Neural progenitor cell (in vitro differentiated cells): ENCODE data around the gene PROM2. TPM values are rescaled to one million over a fixed set of nuclear protein-coding genes. Genes with fewer than 3 reads are reported as not detected.

Experiments
- DNase-seq: peaks from one replicate; pipeline ENCODE4 v3.0.0-alpha.2; 2016; ENCODE audit warnings: low spot score
- H2AFZ ChIP-seq: fragments of 200-600 bp; sonication (generic); replicated peaks from 2 replicates; pipeline ENCODE4 v1.6.1; 2016; ENCODE audit warnings: antibody characterized with exemption
- H3F3A ChIP-seq: fragments of 200-600 bp; sonication (generic); 2 replicates; pipeline ENCODE4 v1.6.1; 2016; ENCODE audit warnings: antibody characterized with exemption, low read depth
- H3K27ac ChIP-seq: fragments of 200-600 bp; sonication (generic); 2 replicates; pipeline ENCODE4 v1.5.1; 2016; ENCODE audit warnings: mild to moderate bottlenecking
- H3K27me3 ChIP-seq: fragments of 200-600 bp; sonication (generic); 2 replicates; pipeline ENCODE4 v1.6.1; 2016; ENCODE audit warnings: mild to moderate bottlenecking, moderate library complexity
- H3K36me3 ChIP-seq: fragments of 200-600 bp; sonication (generic); 2 replicates; pipeline ENCODE4 v1.5.1; 2016
- H3K4me1 ChIP-seq: fragments of 200-600 bp; sonication (generic); 2 replicates; pipeline ENCODE4 v1.6.1; 2016; ENCODE audit warnings: mixed run types
- H3K4me2 ChIP-seq: fragments of 200-600 bp; sonication (generic); 2 replicates; pipeline ENCODE4 v1.6.1; 2016
- H3K4me3 ChIP-seq: fragments of 200-600 bp; sonication (generic); 2 replicates; pipeline ENCODE4 v1.5.1; 2016
- H3K79me2 ChIP-seq: fragments of 200-600 bp; sonication (generic); 2 replicates; pipeline ENCODE4 v1.6.1; 2016; ENCODE audit warnings: low read depth
- H3K9ac ChIP-seq: fragments of 200-600 bp; sonication (generic); 2 replicates; pipeline ENCODE4 v1.6.1; 2016
- H3K9me3 ChIP-seq: fragments of 200-600 bp; sonication (generic); 2 replicates; pipeline ENCODE4 v1.5.1; 2016; ENCODE audit warnings: low read depth
- H4K20me1 ChIP-seq: fragments of 200-600 bp; sonication (generic); 2 replicates; pipeline ENCODE4 v1.6.1; 2016; ENCODE audit warnings: low read depth
- H3K27ac Mint-ChIP-seq: 3 replicates; pipeline ENCODE4 v1.8.0; 2021; ENCODE audit warnings: mixed read lengths
- H3K27me3 Mint-ChIP-seq: 2 replicates; pipeline ENCODE4 v1.8.0; 2022; ENCODE audit warnings: low read depth, mild to moderate bottlenecking, inconsistent platforms, moderate library complexity, mixed read lengths; ENCODE audit not compliant: insufficient read depth
- H3K36me3 Mint-ChIP-seq: 3 replicates; pipeline ENCODE4 v1.8.0; 2021; ENCODE audit warnings: mixed read lengths
- H3K4me1 Mint-ChIP-seq: 3 replicates; pipeline ENCODE4 v1.8.0; 2021; ENCODE audit warnings: mixed read lengths
- H3K4me3 Mint-ChIP-seq: 3 replicates; pipeline ENCODE4 v1.8.0; 2021; ENCODE audit warnings: mild to moderate bottlenecking, moderate library complexity, mixed read lengths
- H3K9me3 Mint-ChIP-seq: 3 replicates; pipeline ENCODE4 v1.8.0; 2020; ENCODE audit warnings: mixed read lengths
- CTCF ChIP-seq: fragments of 200-600 bp; sonication (generic); IDR thresholded peaks from 2 replicates; pipeline ENCODE4 v1.5.1; 2017; ENCODE audit warnings: antibody characterized with exemption, mild to moderate bottlenecking
- EZH2 ChIP-seq: fragments of 200-600 bp; sonication (generic); IDR thresholded peaks from 2 replicates; pipeline ENCODE4 v1.6.1; 2017; ENCODE audit warnings: antibody characterized with exemption, mild to moderate bottlenecking, moderate library complexity
- EZH2phosphoT487 ChIP-seq: fragments of 200-600 bp; sonication (generic); IDR thresholded peaks from 2 replicates; pipeline ENCODE4 v1.6.1; 2017; ENCODE audit warnings: antibody characterized with exemption
- total RNA-seq: library from RNA; depleted of rRNA; stranded (reverse); fragments of >200 nt; gene quantifications from 2 replicates; pipeline ENCODE4 v1.2.3, GENCODE V29; 2015; ENCODE audit warnings: low replicate concordance

The PROM2 gene
- total RNA-seq, 1 donor from 2014 or later: 0.95 TPM

- no peaks in the 10 kb centered on the region for H3K36me3 Mint-ChIP-seq
- no peak overlapping the region for H3K27ac Mint-ChIP-seq
- no peak overlapping the region for H3K9ac ChIP-seq
- H3K36me3 ChIP-seq: no peaks in the 10 kb centered on the region
- no peak overlapping the region for H3K27ac ChIP-seq
- H3K79me2 ChIP-seq: no peaks in the 10 kb centered on the region
- no peak overlapping the region for H2AFZ ChIP-seq
- peaks cover 4% of the 10 kb centered on the region for H3K27me3 Mint-ChIP-seq
- H3K9me3 ChIP-seq: no peaks in the 10 kb centered on the region
- H3F3A ChIP-seq: no peaks in the 10 kb centered on the region
- no peak for DNase-seq
- no peaks in the 10 kb centered on the region for H3K27me3 ChIP-seq
- no peak overlapping the region for H3K4me3 ChIP-seq
- H3K4me3 Mint-ChIP-seq: no peak overlapping the region
- no peak overlapping the region for H3K4me2 ChIP-seq
- H3K4me1 Mint-ChIP-seq: peaks cover 11% of the 10 kb centered on the region
- TF ChIP-seq EZH2phosphoT487: no peak
- TF ChIP-seq CTCF: no peak
- TF ChIP-seq EZH2: no peak
- no peaks in the 10 kb centered on the region for H3K4me1 ChIP-seq
- no peaks in the 10 kb centered on the region for H4K20me1 ChIP-seq
- H3K9me3 Mint-ChIP-seq: no peaks in the 10 kb centered on the region
Observed at GRCh38 chr2:95270541-95271081, 3.6 kb upstream of the PROM2 start.

GRCh38 chr2:95271381-95271971 is 2.8 kb upstream of the PROM2 start:
- Histone ChIP-seq H3K4me3 (no peak overlapping the region), H2AFZ (no peak overlapping the region), H3K4me1 (no peaks in the 10 kb centered on the region), H3K9me3 (no peaks in the 10 kb centered on the region), H3K4me2 (no peak overlapping the region), H3K36me3 (no peaks in the 10 kb centered on the region), H3F3A (no peaks in the 10 kb centered on the region), H3K9ac (no peak overlapping the region), H3K79me2 (no peaks in the 10 kb centered on the region), H3K27ac (no peak overlapping the region), H3K27me3 (no peaks in the 10 kb centered on the region), H4K20me1 (no peaks in the 10 kb centered on the region)
- no peaks in the 10 kb centered on the region for H3K36me3 Mint-ChIP-seq
- peaks cover 7% of the 10 kb centered on the region for H3K27me3 Mint-ChIP-seq
- TF ChIP-seq EZH2phosphoT487 (no peak), CTCF (no peak), EZH2 (no peak)
- no peaks in the 10 kb centered on the region for H3K9me3 Mint-ChIP-seq
- peaks cover 11% of the 10 kb centered on the region for H3K4me1 Mint-ChIP-seq
- no peak overlapping the region for H3K27ac Mint-ChIP-seq
- no peak overlapping the region for H3K4me3 Mint-ChIP-seq
- no peak for DNase-seq

- Histone ChIP-seq H3K27me3 (no peaks in the 10 kb centered on the region), H3K27ac (no peak overlapping the region), H4K20me1 (no peaks in the 10 kb centered on the region), H3K79me2 (no peaks in the 10 kb centered on the region), H2AFZ (no peak overlapping the region), H3K4me1 (no peaks in the 10 kb centered on the region), H3F3A (no peaks in the 10 kb centered on the region), H3K36me3 (no peaks in the 10 kb centered on the region), H3K4me2 (no peak overlapping the region), H3K9me3 (no peaks in the 10 kb centered on the region), H3K4me3 (no peak overlapping the region), H3K9ac (no peak overlapping the region)
- H3K27ac Mint-ChIP-seq: no peak overlapping the region
- peaks cover 7% of the 10 kb centered on the region for H3K27me3 Mint-ChIP-seq
- H3K4me3 Mint-ChIP-seq: no peak overlapping the region
- no peaks in the 10 kb centered on the region for H3K9me3 Mint-ChIP-seq
- no peaks in the 10 kb centered on the region for H3K36me3 Mint-ChIP-seq
- H3K4me1 Mint-ChIP-seq: peaks cover 11% of the 10 kb centered on the region
- TF ChIP-seq CTCF (no peak), EZH2phosphoT487 (no peak), EZH2 (no peak)
- DNase-seq: no peak
Observed at GRCh38 chr2:95272299-95272751, 1.9 kb upstream of the PROM2 start.
